Dermis blood vessel endothelial cell (primary cell): ENCODE results near the gene ARHGAP11B.
"Not testable (repeated sequence)": the region's sequence is repeated elsewhere in the genome, so short reads cannot be mapped to it uniquely, and the experiment has no call there.

Experiments
- DNase-seq: peaks from one replicate; pipeline ENCODE4 v3.0.0; 2010

ARHGAP11B gene

DNA sequence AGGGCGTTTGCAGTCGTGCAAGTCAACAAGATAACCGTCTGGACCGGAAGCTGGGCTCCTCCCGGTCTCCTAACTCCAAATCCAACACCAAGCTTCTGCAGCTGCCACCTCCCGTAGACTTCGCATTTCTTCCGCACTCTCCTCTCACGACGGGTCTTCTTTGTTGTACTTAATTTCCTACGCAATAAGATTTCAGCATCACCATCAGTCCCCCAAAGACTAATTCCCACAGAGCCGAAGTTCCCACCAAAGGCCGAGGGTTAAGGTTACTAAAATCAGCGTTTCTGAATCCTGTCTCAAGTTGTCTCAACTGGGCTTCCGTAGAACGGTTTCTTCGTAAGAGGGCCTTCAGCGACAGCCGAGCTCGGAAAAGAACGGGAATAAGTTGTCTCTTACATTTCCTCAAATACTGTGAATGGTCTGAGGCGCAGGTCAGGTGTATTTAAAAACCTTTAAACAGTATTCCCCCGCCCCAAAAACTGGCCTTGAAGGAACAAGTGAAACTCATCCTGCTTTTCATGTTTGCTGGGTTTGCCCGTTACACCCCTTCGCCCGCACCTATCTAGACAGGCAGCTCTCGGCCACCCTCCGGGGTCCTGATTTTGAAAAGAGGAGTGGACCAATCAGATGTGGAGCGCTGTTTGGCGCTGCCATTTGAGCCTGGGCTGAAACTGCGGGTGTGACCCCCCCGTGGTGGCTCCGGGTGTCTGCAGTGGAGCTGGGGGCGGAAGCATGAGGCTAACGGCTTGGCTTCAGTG is at the start of gene ARHGAP11B:
Gene ARHGAP11B, plus strand, starts transcription at position 693 of the 758 bp plus-strand sequence.
- peak; percentile 99 for DNase-seq

GRCh38 chr15:30579394-30579970 is 46.4 kb upstream of the ARHGAP11B start:
- not testable (repeated sequence) for DNase-seq

DNA sequence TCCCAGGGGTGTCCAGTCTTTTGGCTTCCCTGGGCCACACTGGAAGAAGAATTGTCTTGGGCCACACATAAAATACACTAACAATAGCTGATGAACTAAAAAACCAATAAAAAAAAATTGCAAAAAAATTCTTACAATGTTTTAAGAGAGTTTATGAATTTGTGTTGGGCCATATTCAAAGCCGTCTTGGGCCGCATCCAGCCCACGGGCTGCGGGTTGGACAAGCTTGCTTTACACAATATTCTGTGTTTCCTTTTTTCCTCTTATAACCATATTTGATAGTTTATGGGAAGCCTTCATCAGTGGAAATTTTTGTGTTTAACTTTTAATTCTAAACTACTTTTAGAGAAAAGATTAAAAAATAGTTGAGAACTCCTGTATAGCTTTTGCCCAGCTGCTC is 45.2 kb upstream of the ARHGAP11B start:
- DNase-seq, result not testable (repeated sequence)

DNA sequence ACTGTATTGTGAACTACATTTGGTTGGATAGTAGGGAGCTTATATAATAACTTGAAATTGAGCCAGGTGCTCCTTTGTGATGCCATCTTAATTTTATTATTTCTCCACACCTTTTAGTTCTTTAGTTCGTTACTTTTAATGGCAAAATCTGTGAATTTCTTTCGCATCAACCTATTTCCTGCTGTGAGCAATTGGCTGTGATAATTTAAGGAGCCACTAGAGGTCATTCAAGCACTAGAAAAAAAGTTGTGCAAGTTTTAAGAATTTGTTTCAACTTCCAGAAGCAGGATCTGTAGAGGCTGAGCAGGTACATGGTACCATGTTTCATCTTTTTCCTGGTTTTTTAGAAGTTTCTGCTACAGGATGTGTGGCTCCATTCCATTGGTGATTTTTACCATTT is 27.0 kb upstream of the ARHGAP11B start:
- DNase-seq, result not testable (repeated sequence)

- DNase-seq, result not testable (repeated sequence)
Measured at GRCh38 chr15:30603796-30604195, 22.1 kb upstream of the ARHGAP11B start, which contains the start of gene GOLGA8H. Gene GOLGA8H (plus strand): TSS chr15:30604028. CDS start chr15:30604126, 98 bp downstream.

GRCh38 chr15:30612271-30612670 is 13.7 kb upstream of the ARHGAP11B start:
- not testable (repeated sequence) for DNase-seq

DNA sequence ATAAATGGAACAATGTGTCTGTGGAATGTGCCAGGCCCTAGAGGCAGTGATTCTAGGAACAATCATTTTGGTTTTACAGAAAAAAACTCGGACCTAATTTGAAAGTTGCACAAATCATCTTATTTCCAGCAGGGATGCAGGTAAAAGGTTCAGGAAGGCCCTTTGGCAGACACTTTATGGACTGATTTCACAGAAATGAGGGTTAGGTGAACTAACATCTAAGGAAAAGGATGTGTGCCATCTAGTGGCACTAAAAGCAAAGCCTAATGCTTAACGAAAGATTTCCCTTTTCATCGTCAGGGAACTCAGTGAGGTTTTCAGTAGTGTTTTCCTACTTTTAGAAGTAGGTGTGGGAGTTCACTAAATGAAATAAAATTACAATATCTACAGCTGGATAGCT is 4.6 kb upstream of the ARHGAP11B start:
- DNase-seq, result peak; percentile 30

GRCh38 chr15:30626194-30626565 is 252 bp downstream of the ARHGAP11B start:
- DNase-seq, result peak; percentile 30

DNA sequence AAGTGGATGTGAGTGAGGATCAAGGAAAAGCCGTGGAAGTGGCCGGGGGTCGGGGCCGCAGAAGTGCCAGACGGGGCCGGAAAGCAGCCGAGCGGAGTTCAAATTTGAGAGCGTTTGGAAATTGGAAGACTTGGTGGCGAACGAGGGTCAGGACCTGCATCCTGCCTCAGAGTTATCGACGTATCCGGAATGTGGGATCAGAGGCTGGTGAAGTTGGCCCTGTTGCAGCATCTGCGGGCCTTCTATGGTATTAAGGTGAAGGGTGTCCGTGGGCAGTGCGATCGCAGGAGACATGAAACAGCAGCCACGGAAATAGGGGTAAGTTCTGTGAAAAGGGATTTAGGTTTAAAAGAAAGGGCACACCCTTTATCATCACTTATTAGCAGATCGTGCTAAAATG is 704 bp downstream of the ARHGAP11B start:
- peak; percentile 31 for DNase-seq

GRCh38 chr15:30650012-30650929 is 24.3 kb downstream of the ARHGAP11B start:
- peak; percentile 15 for DNase-seq

DNA sequence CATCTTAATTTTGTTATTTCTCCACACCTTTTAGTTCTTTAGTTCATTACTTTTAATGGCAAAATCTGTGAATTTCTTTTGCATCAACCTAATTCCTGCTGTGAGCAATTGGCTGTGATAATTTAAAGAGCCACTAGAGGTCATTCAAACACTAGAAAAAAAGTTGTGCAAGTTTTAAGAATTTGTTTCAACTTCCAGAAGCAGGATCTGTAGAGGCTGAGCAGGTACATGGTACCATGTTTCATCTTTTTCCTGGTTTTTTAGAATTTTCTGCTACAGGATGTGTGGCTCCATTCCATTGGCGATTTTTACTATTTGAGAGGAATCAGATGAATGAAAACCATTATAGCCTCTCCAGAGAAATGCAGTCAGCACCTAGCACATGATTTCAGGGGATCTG is 35.2 kb downstream of the ARHGAP11B start:
- peak; percentile 48 for DNase-seq

- peak; percentile 12 for DNase-seq
Measured at GRCh38 chr15:30669621-30670020, 43.7 kb downstream of the ARHGAP11B start.

DNA sequence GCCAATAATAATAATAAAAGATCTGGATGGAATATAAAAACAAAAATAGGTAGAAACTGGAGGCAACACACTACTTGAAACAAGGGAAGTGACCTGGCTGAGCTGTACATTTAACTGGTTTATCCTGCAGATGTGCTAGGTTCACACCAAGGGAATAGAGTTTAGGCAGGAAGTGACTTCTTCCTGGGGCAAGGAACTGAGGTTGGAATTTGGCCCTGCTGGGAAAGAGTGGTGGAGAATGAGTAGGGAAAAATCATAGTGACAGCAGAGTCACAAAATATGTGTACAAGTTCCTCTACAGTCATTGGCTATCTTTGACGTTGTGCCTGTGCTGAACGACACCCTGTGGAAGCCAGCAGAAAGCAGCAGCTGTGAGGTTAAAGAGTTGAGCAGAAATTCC is 44.1 kb downstream of the ARHGAP11B start:
- peak; percentile 35 for DNase-seq

DNA sequence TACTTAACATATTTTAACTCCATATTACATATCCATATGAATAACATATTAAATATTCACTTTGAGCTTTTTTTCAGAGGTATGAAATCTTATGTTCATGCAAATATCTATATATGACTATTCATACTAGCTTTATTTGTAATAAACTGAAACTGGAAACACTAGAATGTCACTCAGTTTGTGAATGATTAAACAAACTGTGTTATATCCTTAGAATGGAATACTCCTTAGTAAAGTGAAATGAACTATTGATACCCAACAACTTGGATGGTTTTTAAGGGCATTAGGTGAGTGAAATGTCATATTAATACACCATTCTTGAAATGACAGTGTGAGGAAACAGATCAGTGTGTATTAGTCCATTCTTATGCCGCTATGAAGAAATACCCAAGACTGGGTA is 45.4 kb downstream of the ARHGAP11B start:
- DNase-seq, result no peak

- DNase-seq, result no peak
Measured at GRCh38 chr15:30675126-30675525, 49.2 kb downstream of the ARHGAP11B start.

- DNase-seq, result peak; percentile 11
Measured at GRCh38 chr15:30675891-30676290, 50.0 kb downstream of the ARHGAP11B start.

DNA sequence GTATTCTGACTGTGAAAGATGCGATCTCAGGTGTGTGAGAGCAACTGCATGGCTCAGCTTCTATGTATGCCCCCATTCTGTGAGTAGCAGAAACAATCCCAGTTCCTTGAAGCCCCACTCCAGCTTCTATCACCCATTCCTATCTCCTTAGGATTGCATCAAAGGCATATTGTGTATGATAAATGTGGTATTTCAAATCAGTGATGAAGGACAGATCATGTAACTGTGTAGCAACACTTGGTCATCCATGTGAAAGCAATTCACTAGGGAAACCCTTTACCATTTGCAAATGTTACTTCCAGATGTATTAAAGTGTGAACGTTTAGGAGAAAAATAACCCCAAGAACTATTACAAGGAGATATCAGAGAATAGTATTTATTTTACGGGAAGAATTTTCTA is 55.1 kb downstream of the ARHGAP11B start:
- not testable (repeated sequence) for DNase-seq

GRCh38 chr15:30685709-30686285 is 59.9 kb downstream of the ARHGAP11B start:
- peak; percentile 13 for DNase-seq

DNA sequence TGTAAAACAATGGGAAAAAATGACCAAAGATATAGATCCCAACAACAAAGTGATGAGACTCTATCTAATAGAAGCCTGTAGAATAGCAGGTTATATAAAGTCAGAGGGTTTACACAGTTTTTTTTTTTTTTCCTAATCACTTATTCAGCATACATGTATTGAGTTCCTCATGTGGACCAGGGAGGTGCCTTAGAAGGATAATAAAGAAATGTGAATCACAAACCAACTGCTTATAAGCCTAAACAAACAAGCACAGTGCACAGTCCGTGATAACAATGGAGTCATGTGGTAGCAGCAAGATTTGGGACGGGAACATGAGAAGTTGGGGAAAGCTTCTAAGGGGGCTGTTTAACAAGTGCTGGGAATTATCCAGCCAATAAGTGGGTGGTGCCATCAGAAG is 60.7 kb downstream of the ARHGAP11B start:
- DNase-seq, result not testable (repeated sequence)
